NCI-H1436 (cell line): ENCODE data around the gene BTD.

ENCODE experiments used
- DNase-seq: peaks from one replicate; lab custom pipeline; 2025; lab: John Stamatoyannopoulos, UW

BTD gene

GRCh38 chr3:15636028-15636709, 34.6 kb downstream of the BTD start:
- DNase-seq: no peak

GRCh38 chr3:15637131-15637951, 35.8 kb downstream of the BTD start:
- no peak for DNase-seq

DNA sequence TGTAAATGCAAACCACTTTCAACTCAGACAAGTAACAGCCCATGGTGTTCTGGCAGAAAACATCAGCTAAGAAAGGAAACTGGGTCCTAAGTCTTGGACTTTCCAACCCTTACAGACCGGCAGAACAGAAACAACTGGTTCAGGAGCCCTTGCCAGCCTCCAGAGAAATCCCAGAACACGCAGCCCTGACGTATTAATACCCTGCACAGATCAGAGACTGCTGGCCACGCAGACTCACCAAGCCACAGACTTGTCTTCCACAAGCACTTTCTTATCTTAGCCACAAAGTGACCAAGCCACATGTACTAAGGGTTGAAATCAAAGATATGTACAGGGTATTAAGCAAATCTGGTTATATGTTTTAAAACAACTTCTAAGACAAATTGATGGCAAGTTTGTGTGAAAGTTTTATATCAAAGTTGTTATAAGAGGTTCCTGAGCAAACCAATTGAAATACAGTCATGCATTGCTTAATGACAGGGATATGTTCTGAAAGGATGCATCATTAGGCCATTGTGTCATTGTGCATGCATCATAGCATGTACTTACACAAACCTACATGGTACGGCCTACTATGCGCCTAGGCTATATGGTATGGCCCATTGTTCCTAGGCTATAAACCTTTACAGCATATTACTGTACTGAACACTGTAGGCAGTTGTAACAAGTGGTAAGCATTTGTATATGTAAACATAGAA, 36.8 kb downstream of the BTD start:
- DNase-seq: no peak

GRCh38 chr3:15638891-15639262, 37.3 kb downstream of the BTD start:
- no peak for DNase-seq

DNA sequence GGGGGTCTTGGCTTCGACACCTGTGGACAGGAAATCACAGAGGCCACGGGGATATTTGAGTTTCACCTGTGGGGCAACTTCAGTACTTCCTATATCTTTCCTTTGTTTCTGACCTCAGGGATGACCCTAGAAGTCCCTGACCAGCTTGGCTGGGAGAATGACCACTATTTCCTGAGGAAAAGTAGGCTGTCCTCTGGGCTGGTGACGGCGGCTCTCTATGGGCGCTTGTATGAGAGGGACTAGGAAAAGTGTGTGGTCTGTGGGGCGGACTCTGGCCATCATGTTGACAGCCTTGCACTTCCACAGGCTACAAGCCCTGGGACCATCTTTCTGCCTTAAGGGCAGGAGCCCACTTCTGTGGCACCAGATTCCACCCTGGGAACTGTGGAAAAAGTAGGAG, 43.7 kb downstream of the BTD start:
- no peak for DNase-seq

DNA sequence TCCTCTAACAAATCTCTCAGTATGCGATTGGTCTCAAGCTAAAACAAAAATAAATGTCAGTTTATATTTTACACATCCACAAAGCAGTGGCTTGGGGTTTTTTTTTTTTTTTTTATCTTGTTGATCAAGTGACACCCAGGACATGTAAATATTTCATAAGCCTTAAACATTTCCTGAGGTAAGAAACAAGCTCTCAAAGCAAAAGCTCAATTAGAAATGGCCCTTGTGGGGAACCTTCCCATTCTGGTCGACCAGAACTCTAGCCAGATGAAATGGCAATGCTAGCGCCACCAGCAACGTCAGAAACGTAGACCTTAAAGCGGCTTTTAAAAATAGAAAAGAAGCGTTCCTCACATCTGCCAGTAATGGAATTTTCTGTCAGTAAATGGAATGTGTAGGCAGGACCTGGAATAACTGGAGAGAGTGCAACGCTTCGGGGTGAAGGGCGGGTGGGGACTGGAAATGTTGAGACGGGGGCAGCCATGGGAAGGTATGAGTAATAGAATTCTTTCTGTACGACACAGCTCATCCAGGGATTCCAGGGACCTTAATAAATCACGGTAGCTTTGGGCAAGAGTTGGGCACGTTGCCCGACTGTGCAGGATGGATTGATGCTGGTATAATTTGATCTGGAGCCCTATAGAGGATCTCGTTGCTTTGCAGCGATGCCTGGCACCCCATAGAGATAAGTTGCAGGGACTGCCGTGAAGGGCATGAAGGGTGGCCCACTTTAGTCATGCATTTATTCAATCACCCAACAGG, 44.4 kb downstream of the BTD start:
- DNase-seq: no peak

DNA sequence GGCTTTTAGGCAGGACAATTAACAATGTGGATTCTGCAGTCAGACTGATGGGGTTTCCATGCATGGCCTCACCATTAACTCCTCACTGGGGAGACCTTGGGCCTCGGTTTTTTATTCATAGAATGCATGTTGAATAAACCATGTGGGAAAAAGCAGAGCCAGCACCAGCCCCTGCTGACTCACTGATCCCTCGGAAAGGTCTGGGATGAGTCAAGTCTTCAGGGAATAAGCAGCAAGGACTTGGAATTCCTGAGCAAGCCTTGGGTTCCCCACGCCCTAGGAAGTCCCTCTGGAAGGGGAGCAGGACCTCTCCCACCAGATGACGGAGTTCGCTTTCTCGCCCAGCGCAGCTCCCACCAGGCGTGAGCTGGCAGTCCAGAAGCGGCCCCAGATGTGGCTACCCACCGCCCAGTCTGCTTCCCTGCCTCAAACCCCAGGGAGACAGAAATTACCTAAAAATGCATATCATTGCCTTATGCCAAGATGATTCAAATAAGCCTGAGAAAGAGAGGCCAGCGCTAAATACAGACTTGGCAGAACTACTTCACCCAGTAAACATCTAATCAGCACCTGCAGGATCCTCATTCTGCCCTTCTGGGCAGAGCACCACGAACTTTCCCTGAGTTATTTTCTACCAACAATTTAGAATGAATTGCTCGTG, 45.4 kb downstream of the BTD start:
- DNase-seq: no peak

DNA sequence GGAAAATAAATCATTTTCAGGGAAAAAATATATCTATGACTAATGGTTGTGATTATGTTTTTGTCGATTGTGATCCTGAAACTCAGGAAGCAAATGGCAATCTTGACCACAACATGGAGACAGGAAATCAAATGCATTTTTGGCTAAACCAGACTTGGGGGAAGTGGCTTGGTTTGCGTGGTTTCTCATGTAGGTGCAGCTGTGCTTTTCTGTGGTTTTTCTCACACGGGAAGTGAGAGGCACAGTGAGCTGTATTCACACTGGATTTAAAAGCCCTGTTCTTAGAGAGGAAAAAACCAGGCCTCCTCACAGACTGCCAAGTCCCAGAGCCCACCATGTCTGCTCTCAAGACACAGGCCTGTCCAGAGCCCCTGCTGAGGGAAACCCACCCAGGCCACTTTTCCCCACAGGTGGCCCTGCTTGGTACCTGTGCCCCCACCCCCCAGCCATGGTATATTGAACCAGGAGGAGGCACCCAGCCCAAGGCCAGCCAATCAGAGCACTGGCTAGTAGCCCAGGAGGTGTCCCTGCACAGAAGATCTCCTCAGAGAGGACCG, 46.1 kb downstream of the BTD start:
- no peak for DNase-seq

DNA sequence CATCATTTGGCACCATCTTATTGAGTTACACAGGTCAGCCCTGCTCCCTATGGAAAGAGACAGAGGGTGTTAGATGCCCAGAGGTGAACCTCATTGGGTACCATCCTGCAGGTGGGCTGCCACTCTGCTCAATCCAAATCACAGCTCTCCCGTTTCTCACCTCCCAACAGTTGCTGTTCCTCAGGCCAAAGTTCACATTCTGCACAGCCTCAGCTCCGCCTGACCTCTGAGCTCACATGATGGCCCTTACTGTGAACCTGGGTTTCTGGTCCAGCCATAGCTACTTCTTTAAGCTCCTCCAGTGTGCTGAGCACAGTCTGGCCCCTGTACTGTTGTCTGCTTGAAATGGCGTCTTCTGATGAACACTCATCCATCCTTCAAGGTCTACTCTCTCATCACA, 47.8 kb downstream of the BTD start:
- no peak for DNase-seq

DNA sequence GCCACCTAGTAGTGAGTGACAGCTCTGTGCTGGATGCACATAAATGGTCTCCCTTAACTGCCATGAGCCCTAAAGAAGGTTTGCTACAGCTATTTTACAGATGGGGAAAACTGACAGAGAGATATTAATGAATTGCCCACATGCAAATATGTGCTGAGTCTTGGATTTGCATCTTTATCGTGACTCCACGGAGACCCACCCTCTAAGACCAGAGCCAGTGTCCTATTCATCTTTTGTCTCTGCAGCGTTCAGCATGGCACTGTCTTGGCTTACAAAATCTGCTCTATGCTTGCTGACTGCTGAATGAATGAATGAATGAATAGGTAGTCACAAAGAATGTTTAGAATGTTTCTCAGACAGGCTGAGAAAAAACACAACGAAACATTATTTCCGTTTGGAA, 48.3 kb downstream of the BTD start:
- DNase-seq: no peak

DNA sequence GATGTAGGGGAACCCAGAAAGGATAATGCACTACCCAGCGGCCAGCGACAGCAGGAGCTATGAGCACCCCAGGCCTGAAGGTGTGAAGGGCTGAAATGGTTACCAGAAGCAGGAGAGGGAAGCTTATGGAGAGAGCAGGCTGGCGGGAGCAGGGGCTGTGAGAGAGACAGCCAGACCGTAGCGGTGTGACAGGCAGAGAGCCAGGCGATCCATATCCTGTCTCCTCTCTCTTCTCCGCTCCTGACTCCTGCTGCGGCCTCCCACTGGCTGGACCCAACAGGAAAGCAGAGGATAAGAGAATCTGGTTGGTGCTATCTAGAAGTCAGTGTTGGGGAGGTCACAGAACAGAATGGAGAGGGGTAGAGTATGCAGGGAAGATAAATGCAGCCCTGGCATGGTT, 49.9 kb downstream of the BTD start:
- no peak for DNase-seq

DNA sequence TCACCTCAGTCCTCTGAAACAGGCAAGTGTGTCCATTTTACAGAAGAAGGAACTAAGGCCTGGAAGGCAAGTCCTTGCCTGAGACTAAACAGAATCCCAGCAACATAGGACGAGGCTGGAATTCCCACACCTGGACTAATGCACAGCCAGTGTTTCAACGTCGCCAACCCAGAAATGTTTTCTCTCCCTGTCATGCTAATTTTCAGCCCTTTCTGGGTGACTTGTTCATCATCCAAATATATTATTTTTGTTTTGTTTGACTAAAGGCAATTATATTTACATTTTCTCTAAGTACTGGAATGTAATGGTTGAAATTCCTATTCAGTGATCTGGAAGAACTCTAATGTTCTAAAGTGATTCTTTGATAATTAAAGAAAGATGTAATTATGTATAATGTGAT, 51.8 kb downstream of the BTD start:
- no peak for DNase-seq

- no peak for DNase-seq
These were observed 52.6 kb downstream of the BTD start for GRCh38 chr3:15654127-15654526.

GRCh38 chr3:15654891-15655290, 53.3 kb downstream of the BTD start:
- DNase-seq: no peak

GRCh38 chr3:15656342-15656741, 54.8 kb downstream of the BTD start:
- no peak for DNase-seq

DNA sequence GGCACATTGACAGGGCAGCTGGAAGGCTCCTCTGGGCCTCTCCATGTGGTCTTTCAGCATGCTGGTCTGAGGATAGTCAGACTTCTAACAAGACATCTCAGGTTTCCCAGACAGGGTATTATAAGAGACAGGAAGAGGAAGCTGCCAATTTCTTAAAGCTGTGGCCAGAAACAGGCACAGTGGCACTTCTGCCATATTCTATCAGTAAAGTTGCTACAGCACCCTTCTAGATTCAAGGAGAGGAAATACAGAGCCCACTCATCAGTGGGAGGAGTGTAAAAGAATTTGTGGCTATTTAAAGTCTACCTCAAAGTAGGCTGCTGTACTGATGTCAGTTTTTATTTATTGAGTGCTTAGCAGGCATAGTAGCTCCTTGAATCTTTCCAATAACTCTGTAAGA, 55.5 kb downstream of the BTD start:
- DNase-seq: no peak

GRCh38 chr3:15659254-15659975, 57.9 kb downstream of the BTD start:
- DNase-seq: no peak

DNA sequence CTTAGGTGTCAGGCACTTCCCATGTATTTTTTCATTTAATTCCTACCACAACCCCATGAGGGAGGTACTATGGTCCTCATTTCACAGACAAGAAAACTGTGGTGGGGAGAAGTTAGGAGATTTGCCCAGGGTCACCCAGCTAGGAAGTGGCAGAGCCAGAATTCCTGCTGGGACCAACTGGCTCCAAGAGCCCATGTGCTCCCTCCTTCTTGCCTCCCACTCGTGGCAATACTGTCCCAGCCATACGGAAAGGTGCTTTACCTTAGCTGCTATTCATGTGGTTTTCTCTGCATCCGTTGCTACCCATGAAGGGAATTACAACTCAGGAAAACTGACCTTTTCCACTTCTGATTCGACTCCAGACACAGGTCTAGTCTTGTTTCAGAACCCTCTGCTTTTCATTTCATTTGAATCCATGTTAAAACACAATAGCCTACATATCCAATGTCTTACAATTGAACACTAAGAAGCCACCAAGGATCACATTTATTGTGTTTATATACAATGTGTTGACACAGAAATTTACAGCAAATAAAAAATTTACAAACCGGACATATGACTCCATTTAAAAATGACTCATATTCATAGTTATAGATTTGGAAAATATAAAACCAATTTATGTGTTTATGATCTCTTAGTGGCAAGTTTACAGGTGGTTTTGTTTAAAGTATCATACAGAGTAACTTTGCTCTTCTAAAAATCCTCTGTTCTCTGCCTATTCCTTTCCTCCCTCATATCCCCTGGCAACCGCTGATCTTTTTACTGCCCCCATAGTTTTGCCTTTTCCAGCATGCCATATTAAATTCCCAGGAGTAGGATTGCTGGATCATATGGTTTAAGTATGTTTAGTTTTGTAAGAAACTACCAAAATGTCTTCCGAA, 58.8 kb downstream of the BTD start:
- DNase-seq: no peak

GRCh38 chr3:15664144-15664543, 62.6 kb downstream of the BTD start:
- no peak for DNase-seq
